HEK293 (cell line): ENCODE results near the gene MTOR.

Experiments used
- CTCF ChIP-seq: fragments of 450-650 bp; formaldehyde crosslinking; IDR thresholded peaks from 2 replicates; pipeline ENCODE4 v1.5.1; 2016; ENCODE audit warnings: missing biosample characterization, missing genetic modification characterization
- GFI1B ChIP-seq: fragments of 450-650 bp; formaldehyde crosslinking; IDR thresholded peaks from 2 replicates; pipeline ENCODE4 v1.5.1; 2016; ENCODE audit warnings: missing biosample characterization, missing genetic modification characterization
- GLIS2 ChIP-seq: fragments of 450-650 bp; formaldehyde crosslinking; IDR thresholded peaks from 2 replicates; pipeline ENCODE4 v1.5.1; 2016; ENCODE audit warnings: missing biosample characterization, missing genetic modification characterization
- KLF7 ChIP-seq: fragments of 450-650 bp; formaldehyde crosslinking; IDR thresholded peaks from 2 replicates; pipeline ENCODE4 v1.5.1; 2016; ENCODE audit warnings: missing biosample characterization, missing genetic modification characterization, borderline replicate concordance
- PRDM2 ChIP-seq: fragments of 450-650 bp; formaldehyde crosslinking; IDR thresholded peaks from 2 replicates; pipeline ENCODE4 v1.5.1; 2016; ENCODE audit warnings: missing biosample characterization, missing genetic modification characterization, borderline replicate concordance
- RBAK ChIP-seq: fragments of 450-650 bp; formaldehyde crosslinking; IDR thresholded peaks from 2 replicates; pipeline ENCODE4 v1.5.1; 2016; ENCODE audit warnings: missing biosample characterization, missing genetic modification characterization
- SP2 ChIP-seq: fragments of 450-650 bp; formaldehyde crosslinking; IDR thresholded peaks from 2 replicates; pipeline ENCODE4 v1.5.1; 2016; ENCODE audit warnings: missing biosample characterization, missing genetic modification characterization
- SP7 ChIP-seq: fragments of 450-650 bp; formaldehyde crosslinking; IDR thresholded peaks from 2 replicates; pipeline ENCODE4 v1.5.1; 2016; ENCODE audit warnings: missing biosample characterization, missing genetic modification characterization
- ZBTB10 ChIP-seq: fragments of 450-650 bp; formaldehyde crosslinking; IDR thresholded peaks from 2 replicates; pipeline ENCODE4 v1.5.1; 2016; ENCODE audit warnings: missing biosample characterization, missing genetic modification characterization
- ZBTB26 ChIP-seq: fragments of 450-650 bp; formaldehyde crosslinking; optimal IDR thresholded peaks from 2 replicates; pipeline ENCODE3; 2016; ENCODE audit warnings: missing biosample characterization, mild to moderate bottlenecking, missing genetic modification characterization
- ZFP41 ChIP-seq: fragments of 450-650 bp; formaldehyde crosslinking; IDR thresholded peaks from 2 replicates; pipeline ENCODE4 v1.5.1; 2016; ENCODE audit warnings: missing biosample characterization, missing genetic modification characterization, borderline replicate concordance
- ZNF16 ChIP-seq: fragments of 450-650 bp; formaldehyde crosslinking; IDR thresholded peaks from 2 replicates; pipeline ENCODE4 v1.5.1; 2016; ENCODE audit warnings: low read depth, missing biosample characterization, missing genetic modification characterization
- ZNF223 ChIP-seq: fragments of 450-650 bp; formaldehyde crosslinking; IDR thresholded peaks from 2 replicates; pipeline ENCODE4 v1.5.1; 2016; ENCODE audit warnings: missing biosample characterization, missing genetic modification characterization
- ZNF416 ChIP-seq: fragments of 450-650 bp; formaldehyde crosslinking; IDR thresholded peaks from 2 replicates; pipeline ENCODE4 v1.5.1; 2016; ENCODE audit warnings: missing biosample characterization, missing genetic modification characterization
- ZNF521 ChIP-seq: fragments of 450-650 bp; formaldehyde crosslinking; IDR thresholded peaks from 2 replicates; pipeline ENCODE4 v1.5.1; 2017; ENCODE audit warnings: missing biosample characterization, mild to moderate bottlenecking, missing genetic modification characterization
- ZNF529 ChIP-seq: fragments of 450-650 bp; formaldehyde crosslinking; IDR thresholded peaks from 2 replicates; pipeline ENCODE4 v1.5.1; 2017; ENCODE audit warnings: missing genetic modification characterization, missing biosample characterization; ENCODE audit not compliant: insufficient replicate concordance
- ZNF580 ChIP-seq: fragments of 450-650 bp; formaldehyde crosslinking; IDR thresholded peaks from 2 replicates; pipeline ENCODE4 v1.5.1; 2016; ENCODE audit warnings: missing biosample characterization, missing genetic modification characterization
- ZNF610 ChIP-seq: fragments of 450-650 bp; formaldehyde crosslinking; IDR thresholded peaks from 2 replicates; pipeline ENCODE4 v1.5.1; 2016; ENCODE audit warnings: missing biosample characterization, missing genetic modification characterization, borderline replicate concordance
- ZNF76 ChIP-seq: fragments of 450-650 bp; formaldehyde crosslinking; IDR thresholded peaks from 2 replicates; pipeline ENCODE4; 2016; ENCODE audit warnings: low read depth, missing biosample characterization, missing genetic modification characterization, borderline replicate concordance

MTOR gene

GRCh38 chr1:11262171-11263049, at the start of gene MTOR (continued):
- TF ChIP-seq CTCF (peak; percentile 7; the same call in 1 of the 2 replicates), GFI1B (tag by site-specific recombination) (no peak), ZNF610 (tag by site-specific recombination) (peak; percentile 91; the same call in 1 of the 2 replicates), ZNF76 (tag by site-specific recombination) (peak; percentile 85), KLF7 (tag by site-specific recombination) (no peak), SP7 (tag by site-specific recombination) (0 out of 2 replicates have a peak, but pooled peaks have one; percentile 13), RBAK (no peak), GLIS2 (peak; percentile 80), ZNF416 (tag by site-specific recombination) (no peak), SP2 (tag by site-specific recombination) (peak; percentile 99), ZNF16 (no peak), ZNF521 (tag by site-specific recombination) (no peak), ZBTB10 (tag by site-specific recombination) (peak; percentile 55; the same call in 1 of the 2 replicates), ZFP41 (tag by site-specific recombination) (no peak), ZBTB26 (tag by site-specific recombination) (peak; percentile 25), ZNF223 (tag by site-specific recombination) (no peak), PRDM2 (0 out of 2 replicates have a peak, but pooled peaks have one; percentile 48), ZNF580 (tag by site-specific recombination) (peak; percentile 95), ZNF529 (tag by site-specific recombination) (no peak)
